ENCODE measurements around the gene MMD. TPM values are rescaled to one million over a fixed set of nuclear protein-coding genes. Genes with fewer than 3 reads are reported as not detected.

The MMD gene
- total and polyA plus RNA-seq, 8 donors: 1.1 to 7.0 (median 4.1) TPM

DNA sequence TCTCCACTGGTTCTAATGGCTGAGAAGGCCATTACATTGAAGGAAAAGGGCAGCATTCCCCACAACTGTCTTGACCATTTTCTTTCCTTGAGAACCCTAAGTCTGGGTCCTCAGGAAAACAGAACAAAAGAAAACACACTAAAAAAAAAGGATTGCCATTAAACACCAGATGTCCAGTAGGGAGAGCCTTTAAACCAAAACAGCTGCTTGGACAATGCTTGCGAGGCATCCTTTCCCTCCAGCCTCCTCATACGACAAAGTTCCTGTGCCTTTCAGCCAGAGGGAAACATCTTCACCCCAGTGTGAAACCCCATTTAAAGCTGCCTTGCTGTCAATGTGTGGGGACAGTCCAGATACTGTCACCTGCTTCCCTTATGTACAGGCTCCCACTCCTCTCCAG, 74.3 kb downstream of the MMD start:
- Histone ChIP-seq H3K27ac (no peak overlapping the region), H3K9me3 (no peaks in the 10 kb centered on the region), H3K4me3 (no peak overlapping the region), H3K4me1 (no peaks in the 10 kb centered on the region), H3K27me3 (no peaks in the 10 kb centered on the region), H3K36me3 (no peaks in the 10 kb centered on the region)
- DNase-seq: no peak
- FAIRE-seq: no peak
- intact Hi-C loops (cut with DNase I): loop anchor here in 1 of 3 donors (5.0 kb wide), 1 partner anchor 355 kb away; no protein-coding TSS in a partner anchor
- TF ChIP-seq, protein P1, sequence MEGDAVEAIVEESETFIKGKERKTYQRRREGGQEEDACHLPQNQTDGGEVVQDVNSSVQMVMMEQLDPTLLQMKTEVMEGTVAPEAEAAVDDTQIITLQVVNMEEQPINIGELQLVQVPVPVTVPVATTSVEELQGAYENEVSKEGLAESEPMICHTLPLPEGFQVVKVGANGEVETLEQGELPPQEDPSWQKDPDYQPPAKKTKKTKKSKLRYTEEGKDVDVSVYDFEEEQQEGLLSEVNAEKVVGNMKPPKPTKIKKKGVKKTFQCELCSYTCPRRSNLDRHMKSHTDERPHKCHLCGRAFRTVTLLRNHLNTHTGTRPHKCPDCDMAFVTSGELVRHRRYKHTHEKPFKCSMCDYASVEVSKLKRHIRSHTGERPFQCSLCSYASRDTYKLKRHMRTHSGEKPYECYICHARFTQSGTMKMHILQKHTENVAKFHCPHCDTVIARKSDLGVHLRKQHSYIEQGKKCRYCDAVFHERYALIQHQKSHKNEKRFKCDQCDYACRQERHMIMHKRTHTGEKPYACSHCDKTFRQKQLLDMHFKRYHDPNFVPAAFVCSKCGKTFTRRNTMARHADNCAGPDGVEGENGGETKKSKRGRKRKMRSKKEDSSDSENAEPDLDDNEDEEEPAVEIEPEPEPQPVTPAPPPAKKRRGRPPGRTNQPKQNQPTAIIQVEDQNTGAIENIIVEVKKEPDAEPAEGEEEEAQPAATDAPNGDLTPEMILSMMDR (IDR thresholded peaks at IDR 0.05): no peak
- WGBS, 2 donors: 90 to 95% methylated on average over 2 of the region's 2 CpGs
- ATAC-seq: no peak

DNA sequence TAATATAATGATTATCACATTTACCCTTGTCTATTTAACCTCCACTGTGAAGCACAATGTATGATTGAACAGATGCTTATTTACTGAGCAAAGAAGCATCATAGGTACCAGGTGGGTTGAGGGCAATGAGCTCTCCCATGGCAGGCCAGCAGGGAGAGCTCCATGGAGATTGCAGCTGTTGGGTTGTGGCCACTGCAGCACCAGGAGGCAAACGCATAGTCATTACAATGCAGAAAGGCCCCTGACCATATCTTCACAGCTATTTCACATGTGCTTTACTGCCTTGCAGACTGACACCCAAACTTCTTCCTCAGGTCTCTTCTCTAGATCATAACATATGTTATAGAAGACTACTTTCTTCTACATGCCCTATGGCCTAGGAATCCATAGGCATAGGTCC, 75.0 kb downstream of the MMD start:
- no peak for FAIRE-seq
- no peak for DNase-seq
- 90 to 92% methylated on average over 1 of the region's 1 CpG for WGBS, 2 donors

DNA sequence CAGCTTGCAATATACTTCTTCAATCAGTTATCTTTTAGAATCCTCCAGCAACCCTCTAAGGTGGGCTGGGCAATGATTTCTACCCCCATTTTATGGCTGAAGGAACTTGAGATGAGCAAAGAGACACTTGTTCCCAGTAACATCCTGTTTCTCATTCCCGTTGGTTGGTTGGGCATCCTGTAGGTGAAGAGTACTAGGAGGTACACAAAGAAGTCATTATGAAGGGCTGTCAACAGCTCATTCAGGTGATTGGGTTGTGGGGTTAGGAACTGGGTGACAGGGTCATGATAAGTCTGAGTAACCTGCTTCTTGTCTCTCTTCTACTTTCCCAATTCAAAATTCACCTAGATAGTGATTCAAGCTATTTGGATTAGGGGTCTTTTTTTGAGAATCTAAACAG, 76.5 kb downstream of the MMD start:
- Histone ChIP-seq H3K27me3 (no peaks in the 10 kb centered on the region), H3K4me1 (no peaks in the 10 kb centered on the region), H3K36me3 (no peaks in the 10 kb centered on the region), H3K27ac (no peak overlapping the region), H3K4me3 (no peak overlapping the region), H3K9me3 (no peaks in the 10 kb centered on the region)
- 74 to 80% methylated on average over 1 of the region's 1 CpG for WGBS, 2 donors
- intact Hi-C loops (cut with DNase I): loop anchor here in 1 of 3 donors (5.0 kb wide), 1 partner anchor 353 kb away; no protein-coding TSS in a partner anchor
- no peak for FAIRE-seq
- no peak for DNase-seq
- TF ChIP-seq, protein P1 (IDR thresholded peaks at IDR 0.05): no peak
- no peak for ATAC-seq

More for the DNA sequence above, 75.0 kb downstream of the MMD start:
- Histone ChIP-seq H3K9me3 (no peaks in the 10 kb centered on the region), H3K4me1 (no peaks in the 10 kb centered on the region), H3K27ac (no peak overlapping the region), H3K27me3 (no peaks in the 10 kb centered on the region), H3K4me3 (no peak overlapping the region), H3K36me3 (no peaks in the 10 kb centered on the region)
- intact Hi-C loops (cut with DNase I): loop anchor here in 1 of 3 donors (5.0 kb wide), 1 partner anchor 354 kb away; no protein-coding TSS in a partner anchor
- TF ChIP-seq, protein P1 (IDR thresholded peaks at IDR 0.05): no peak
- ATAC-seq: no peak

DNA sequence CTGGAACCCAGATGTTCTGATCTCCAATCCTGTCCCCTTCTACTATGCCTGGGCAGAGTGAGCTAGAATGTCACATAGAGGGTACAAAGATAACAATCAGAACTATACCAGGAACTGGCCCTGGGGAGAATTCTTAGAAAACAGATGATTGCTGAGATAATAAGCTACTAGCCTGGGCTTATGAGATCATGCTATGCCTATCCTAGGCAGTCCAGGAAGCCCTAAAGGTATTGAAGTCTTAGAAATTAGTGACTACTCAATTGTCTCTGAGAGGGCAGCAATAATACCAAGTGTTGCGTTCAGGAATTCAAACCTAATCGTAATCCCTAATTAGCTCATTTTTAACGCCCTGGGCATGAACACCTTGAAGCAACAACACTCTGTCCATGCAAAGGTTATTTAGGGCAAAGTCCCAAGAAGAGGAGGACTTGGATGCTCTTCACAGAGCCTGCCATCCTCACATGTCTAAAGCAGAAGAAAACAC, 77.1 kb downstream of the MMD start:
- no peaks in the 10 kb centered on the region for H3K4me1 ChIP-seq
- FAIRE-seq (no peak), ATAC-seq (no peak)

More for the DNA sequence above, 77.1 kb downstream of the MMD start:
- intact Hi-C loops (cut with DNase I): no loop called here
- Histone ChIP-seq H3K27ac (no peak overlapping the region), H3K9me3 (no peaks in the 10 kb centered on the region), H3K27me3 (no peaks in the 10 kb centered on the region), H3K36me3 (no peaks in the 10 kb centered on the region), H3K4me3 (no peak overlapping the region)
- TF ChIP-seq, protein P1 (IDR thresholded peaks at IDR 0.05): no peak
- DNase-seq: no peak
- WGBS, 2 donors: 78 to 87% methylated on average over 3 of the region's 3 CpGs

Data from pancreas (tissue), 10 donors.